Stomach (tissue), 9 donors: ENCODE results near the gene MCAT. TPM values are rescaled to one million over a fixed set of nuclear protein-coding genes. Genes with fewer than 3 reads are reported as not detected.
A peak's percentile ranks its signal among the peaks of the same experiment; 100 is the strongest.
"Not testable (repeated sequence)": the region's sequence is repeated elsewhere in the genome, so short reads cannot be mapped to it uniquely, and the experiment has no call there.

ENCODE experiments used
- DNase-seq, 2 donors: peaks; one replicate each; pipeline versions ENCODE4 v3.0.0 to v3.0.0-alpha.2; 2013 to 2019
- H3K27ac ChIP-seq, 5 donors: fragments of 200-600 bp in 4 of 5; sonication (generic) in 4 of 5; one replicate each; pipeline ENCODE4 v1.5.1; 2013 to 2019; ENCODE audit warnings: mild to moderate bottlenecking in 1 of 5, moderate library complexity in 1 of 5
- H3K27me3 ChIP-seq, 3 donors: fragments of 200-600 bp; sonication (generic); one replicate each; pipeline ENCODE4 v1.5.1; 2017 to 2019; ENCODE audit warnings: mixed run types in 1 of 3
- H3K36me3 ChIP-seq, 4 donors: fragments of 200-600 bp; sonication (generic); 1 replicate in 3 of 4; 2 replicates in 1 of 4; pipeline ENCODE4 v1.5.1; 2016 to 2019
- H3K4me1 ChIP-seq, 4 donors: fragments of 200-600 bp; sonication (generic); one replicate each; pipeline ENCODE4 v1.5.1; 2016 to 2019
- H3K4me3 ChIP-seq, 4 donors: fragments of 200-600 bp; sonication (generic) in 3 of 4; one replicate each; pipeline ENCODE4 v1.5.1; 2016 to 2019; ENCODE audit warnings: mild to moderate bottlenecking in 1 of 4
- H3K9me3 ChIP-seq, 4 donors: fragments of 200-600 bp; sonication (generic); one replicate each; pipeline ENCODE4 v1.5.1; 2016 to 2019
- CTCF ChIP-seq, 7 experiments: fragments of 450-650 bp in 4 of 7; fragments of 200-600 bp in 3 of 7; sonication (generic) in 3 of 7; IDR thresholded peaks; one replicate each; pipeline ENCODE4 v1.5.1; 2016 to 2019; ENCODE audit warnings: antibody characterized with exemption in 7 of 7, control low read depth in 2 of 7, mild to moderate bottlenecking in 1 of 7
- EP300 ChIP-seq: sonication (generic); formaldehyde crosslinking; IDR thresholded peaks from one replicate; pipeline ENCODE4 v1.6.1; 2017; ENCODE audit warnings: antibody characterized with exemption
- POLR2A ChIP-seq, 4 donors: fragments of 450-650 bp; IDR thresholded peaks; one replicate each; pipeline ENCODE4 v1.6.1; 2016; ENCODE audit warnings: antibody characterized with exemption in 4 of 4, control low read depth in 2 of 4, mild to moderate bottlenecking in 1 of 4, moderate library complexity in 1 of 4
- POLR2AphosphoS5 ChIP-seq, 3 donors: sonication (generic); formaldehyde crosslinking; IDR thresholded peaks; one replicate each; pipeline ENCODE4 v1.6.1; 2016; ENCODE audit warnings: antibody characterized with exemption in 3 of 3
- WGBS, 5 donors: extraction: QIAGEN DNeasy Blood & Tissue Kit in 3 of 5; methylation state at CpG; one replicate each; pipeline versions ENCODE4 v1.1.5 to v1.1.7; 2013 to 2018; 5-methylcytosine and 5-hydroxymethylcytosine counted together
- intact Hi-C: fragments of 100-400 bp; cut with DNase I; formaldehyde crosslinking; loops from one replicate; pipeline ENCODE4 v1.15.1; 2023; ENCODE audit warnings: low total_unique reads
- polyA plus RNA-seq, 3 donors: library from polyadenylated mRNA; stranded (reverse); fragments of 200-250 nt; gene quantifications; one replicate each; pipeline ENCODE4 v1.2.3, GENCODE V29; 2013
- total RNA-seq, 5 donors: library from RNA; depleted of rRNA; stranded (reverse); fragments of >200 nt; gene quantifications; one replicate each; pipeline versions ENCODE4 v1.1.0 to v1.2.3, GENCODE V29; 2014 to 2016
- donor health status: healthy with polysubstance abuse.
- donor health status: Bipolar disorder and iron deficiency.
- donor health status: healthy.

The MCAT gene
- total and polyA plus RNA-seq, 8 donors = 11.7 to 197 (median 19.0) TPM; not detected in 1

GRCh38 chr22:43110444-43110926 is 32.7 kb downstream of the MCAT start, which contains the start of gene BIK:
Gene BIK, plus strand, starts transcription at chr22:43110750. Its CDS starts 13,273 bp downstream, at chr22:43124023.
- peak; percentile 68 to 78 for DNase-seq
- TF ChIP-seq EP300 (no peak), POLR2A (IDR thresholded peaks at IDR 0.05) (peak in 1 of 4 donors; percentile 31), CTCF (IDR thresholded peaks at IDR 0.05) (peak in 1 of 7 experiments; percentile 9), POLR2AphosphoS5 (IDR thresholded peaks at IDR 0.05) (peak in 2 of 3 donors; percentile 30 to 56)
- Histone ChIP-seq H3K9me3 (no peaks in the 10 kb centered on the region), H3K27ac (peak within 1 kb of the TSS; percentile 80 to 92 (median 86)), H3K4me3 (peak within 1 kb of the TSS; percentile 57 to 76 (median 66)), H3K4me1 (peaks cover 23 to 59% (median 57%) of the 10 kb centered on the region in 4 donors), H3K27me3 (peaks cover 0 to 65% (median 16%) of the 10 kb centered on the region in 3 donors), H3K36me3 (no peaks in the 10 kb centered on the region)
- 0 to 1% (median 0%) methylated on average over 17 to 49 of the region's 49 CpGs for WGBS, 5 donors
- intact Hi-C loops = no loop called here

GRCh38 chr22:43109921-43110443 is 33.2 kb downstream of the MCAT start:
- Histone ChIP-seq H3K9me3 (no peaks in the 10 kb centered on the region), H3K27ac (peak overlapping the region in 1 of 5 donors; percentile 86), H3K36me3 (no peaks in the 10 kb centered on the region), H3K4me1 (peaks cover 19 to 54% (median 52%) of the 10 kb centered on the region in 4 donors), H3K27me3 (peaks cover 0 to 60% (median 16%) of the 10 kb centered on the region in 3 donors), H3K4me3 (peak overlapping the region; percentile 57 to 76 (median 66))
- WGBS, 5 donors = 2 to 19% (median 13%) methylated on average over 20 to 32 of the region's 32 CpGs
- DNase-seq = peak in 1 of 2 donors; percentile 55
- intact Hi-C loops = no loop called here
- TF ChIP-seq CTCF (IDR thresholded peaks at IDR 0.05) (no peak), POLR2AphosphoS5 (IDR thresholded peaks at IDR 0.05) (no peak), POLR2A (IDR thresholded peaks at IDR 0.05) (no peak), EP300 (no peak)

GRCh38 chr22:43109511-43109910 is 33.7 kb downstream of the MCAT start:
- peaks cover 17 to 52% (median 47%) of the 10 kb centered on the region in 4 donors for H3K4me1 ChIP-seq
- no peak overlapping the region for H3K27ac ChIP-seq
- no peak overlapping the region for H3K4me3 ChIP-seq
- no peak for DNase-seq
- intact Hi-C loops = no loop called here
- no peaks in the 10 kb centered on the region for H3K36me3 ChIP-seq
- H3K27me3 ChIP-seq = peaks cover 0 to 55% (median 16%) of the 10 kb centered on the region in 3 donors
- TF ChIP-seq POLR2AphosphoS5 (IDR thresholded peaks at IDR 0.05) = no peak
- WGBS, 5 donors = 54 to 65% (median 58%) methylated on average over 5 of the region's 5 CpGs
- H3K9me3 ChIP-seq = no peaks in the 10 kb centered on the region

- no peak for TF ChIP-seq POLR2AphosphoS5 (IDR thresholded peaks at IDR 0.05)
- TF ChIP-seq POLR2A (IDR thresholded peaks at IDR 0.05) = no peak
- no peak for TF ChIP-seq CTCF (IDR thresholded peaks at IDR 0.05)
- TF ChIP-seq EP300 = no peak
- H3K9me3 ChIP-seq = no peaks in the 10 kb centered on the region
- H3K4me3 ChIP-seq = no peak overlapping the region
- intact Hi-C loops = no loop called here
- H3K4me1 ChIP-seq = peaks cover 7 to 31% (median 28%) of the 10 kb centered on the region in 4 donors
- 89 to 95% (median 93%) methylated on average over 8 of the region's 8 CpGs for WGBS, 5 donors
- H3K36me3 ChIP-seq = no peaks in the 10 kb centered on the region
- H3K27ac ChIP-seq = no peak overlapping the region
- DNase-seq = no peak
- peaks cover 0 to 23% (median 10%) of the 10 kb centered on the region in 3 donors for H3K27me3 ChIP-seq
These were observed 36.9 kb downstream of the MCAT start for GRCh38 chr22:43106302-43106701.

- H3K36me3 ChIP-seq, H3K9me3 ChIP-seq, intact Hi-C loops, DNase-seq, H3K27me3 ChIP-seq, H3K4me3 ChIP-seq: not testable (repeated sequence)
- peaks cover 3 to 23% (median 16%) of the 10 kb centered on the region in 4 donors for H3K4me1 ChIP-seq
- H3K27ac ChIP-seq = peak overlapping the region in 1 of 5 donors; percentile 18
- 97 to 99% (median 98%) methylated on average over 3 of the region's 3 CpGs for WGBS, 5 donors
These were observed 38.2 kb downstream of the MCAT start for GRCh38 chr22:43104950-43105349.

- H3K9me3 ChIP-seq, H3K36me3 ChIP-seq, intact Hi-C loops, H3K27me3 ChIP-seq, H3K4me3 ChIP-seq: not testable (repeated sequence)
- WGBS, 5 donors = 30 to 49% (median 37%) methylated on average over 15 of the region's 15 CpGs
- Histone ChIP-seq H3K4me1 (peaks cover 0 to 20% (median 11%) of the 10 kb centered on the region in 4 donors), H3K27ac (peak overlapping the region in 4 of 5 donors; percentile 20 to 66 (median 29))
- peak; percentile 66 to 81 for DNase-seq
These were observed 39.1 kb downstream of the MCAT start for GRCh38 chr22:43104056-43104625.
